ENCODE data around the gene CCL23. TPM values are rescaled to one million over a fixed set of nuclear protein-coding genes. Genes with fewer than 3 reads are reported as not detected.

The CCL23 gene
- total RNA-seq, 3 donors from 2014 or later (not counting 1 experiment from before 2014, with no cell fraction given), result 0.68 to 0.80 TPM; not detected in 1

DNA sequence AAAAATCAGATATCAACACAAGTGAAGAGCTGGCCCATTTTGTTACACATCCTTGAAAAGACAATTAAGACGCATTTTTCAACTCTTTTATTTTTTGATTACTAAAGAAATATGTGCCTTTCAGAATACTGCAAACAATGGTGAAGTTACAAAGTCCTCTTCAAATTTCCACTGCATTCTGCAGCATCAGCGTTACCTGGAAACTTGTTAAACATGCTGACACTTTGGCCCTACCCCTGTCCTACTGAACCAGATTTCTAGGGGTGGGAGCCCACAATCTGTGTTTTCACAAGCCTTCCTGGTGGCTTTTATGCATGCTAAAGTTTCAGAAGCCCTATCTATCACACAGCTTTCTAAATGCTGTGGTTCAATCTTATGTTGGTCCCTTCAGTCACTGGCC lies 26.7 kb downstream of the CCL23 start:
- Mint-ChIP-seq H3K27me3 (ENCODE audit: low read depth in 2 of 2) (no peaks in the 10 kb centered on the region), H3K9me3 (peaks cover 0 to 2% of the 10 kb centered on the region in 2 donors), H3K4me3 (no peak overlapping the region), H3K4me1 (peaks cover 0 to 8% of the 10 kb centered on the region in 2 donors), H3K36me3 (no peaks in the 10 kb centered on the region), H3K27ac (no peak overlapping the region)
- Histone ChIP-seq H3K27me3 (ENCODE audit: control insufficient read depth, insufficient read depth, low read length) (no peaks in the 10 kb centered on the region), H3K4me3 (ENCODE audit: low read length) (no peak overlapping the region), H3K36me3 (ENCODE audit: control insufficient read depth, insufficient read depth, low read length) (no peaks in the 10 kb centered on the region), H3K9me3 (ENCODE audit: control insufficient read depth, insufficient read depth, low read length) (no peaks in the 10 kb centered on the region), H3K4me1 (ENCODE audit: control insufficient read depth, insufficient read depth, low read length) (no peaks in the 10 kb centered on the region), H3K27ac (ENCODE audit: low read length) (no peak overlapping the region)
- 66% methylated on average over 2 of the region's 2 CpGs for WGBS (ENCODE audit: insufficient coverage)
- no peak for TF ChIP-seq CTCF (IDR thresholded peaks at IDR 0.05)
- intact Hi-C loops (cut with micrococcal nuclease), result no loop called here
- DNase-seq, result no peak
- no peak for ATAC-seq

DNA sequence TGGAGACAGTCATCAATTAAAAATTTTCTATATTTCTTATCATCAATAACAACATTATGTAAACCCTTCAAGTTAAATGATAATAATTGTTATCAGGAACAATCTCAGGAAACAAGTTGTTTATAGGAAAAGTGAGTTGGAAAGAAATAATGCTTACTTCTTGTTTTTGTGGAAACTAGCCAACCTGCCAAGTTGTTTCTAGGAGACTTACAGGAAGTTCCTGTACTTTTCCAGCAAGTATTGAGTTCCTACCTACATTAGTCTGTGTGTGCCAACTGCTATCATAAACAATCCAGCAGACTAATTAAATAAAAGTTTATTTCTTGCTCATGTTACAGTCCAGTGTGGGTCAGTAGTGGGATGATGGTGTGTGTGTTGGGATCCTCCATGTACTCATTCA lies 29.6 kb downstream of the CCL23 start:
- no peaks in the 10 kb centered on the region for H3K36me3 ChIP-seq (ENCODE audit: control insufficient read depth, insufficient read depth, low read length)
- Mint-ChIP-seq H3K36me3 (no peaks in the 10 kb centered on the region), H3K4me1 (peaks cover 4 to 25% of the 10 kb centered on the region in 2 donors), H3K9me3 (peaks cover 0 to 2% of the 10 kb centered on the region in 2 donors), H3K27ac (no peak overlapping the region), H3K4me3 (no peak overlapping the region), H3K27me3 (ENCODE audit: low read depth in 2 of 2) (no peaks in the 10 kb centered on the region)
- ATAC-seq (no peak), DNase-seq (no peak)
- TF ChIP-seq CTCF (IDR thresholded peaks at IDR 0.05), result no peak
- H3K4me1 ChIP-seq (ENCODE audit: control insufficient read depth, insufficient read depth, low read length), result no peaks in the 10 kb centered on the region
- H3K4me3 ChIP-seq (ENCODE audit: low read length), result no peak overlapping the region
- intact Hi-C loops (cut with micrococcal nuclease), result no loop called here
- H3K27me3 ChIP-seq (ENCODE audit: control insufficient read depth, insufficient read depth, low read length), result no peaks in the 10 kb centered on the region
- no peaks in the 10 kb centered on the region for H3K9me3 ChIP-seq (ENCODE audit: control insufficient read depth, insufficient read depth, low read length)
- no peak overlapping the region for H3K27ac ChIP-seq (ENCODE audit: low read length)

DNA sequence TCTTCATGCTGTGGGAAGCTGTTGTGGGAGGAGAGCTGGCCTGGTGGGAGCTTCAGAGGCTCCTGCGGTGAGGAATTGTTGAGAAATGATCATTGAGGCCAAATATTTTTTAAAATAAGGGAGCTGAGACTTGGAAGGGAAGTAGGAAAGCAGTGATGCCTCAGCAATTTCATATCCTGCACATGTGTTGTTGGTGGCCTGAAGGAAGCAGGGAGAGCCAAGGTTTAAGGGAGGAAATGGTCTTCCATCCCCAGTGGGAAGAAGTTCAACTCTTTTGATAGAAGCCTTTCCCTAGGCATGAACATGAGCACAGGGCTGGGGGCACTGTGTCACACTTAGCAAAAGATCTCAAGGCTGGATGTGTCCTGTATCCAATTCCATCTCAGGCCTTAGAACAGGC lies 31.1 kb downstream of the CCL23 start, which contains the start of gene CCL14:
Gene CCL14 (minus strand): TSS at position 87 of the 400 bp plus-strand sequence. CDS start 80 bp downstream, at position 7.
- DNase-seq (no peak), ATAC-seq (no peak)
- H3K9me3 Mint-ChIP-seq, result peaks cover 0 to 2% of the 10 kb centered on the region in 2 donors
- Histone ChIP-seq H3K36me3 (ENCODE audit: control insufficient read depth, insufficient read depth, low read length) (no peaks in the 10 kb centered on the region), H3K4me3 (ENCODE audit: low read length) (no peak within 1 kb of the TSS), H3K9me3 (ENCODE audit: control insufficient read depth, insufficient read depth, low read length) (no peaks in the 10 kb centered on the region), H3K27ac (ENCODE audit: low read length) (no peak within 1 kb of the TSS), H3K27me3 (ENCODE audit: control insufficient read depth, insufficient read depth, low read length) (no peaks in the 10 kb centered on the region), H3K4me1 (ENCODE audit: control insufficient read depth, insufficient read depth, low read length) (peaks cover 11% of the 10 kb centered on the region)
- H3K4me3 Mint-ChIP-seq, result no peak within 1 kb of the TSS
- peak within 1 kb of the TSS in 1 of 2 donors; percentile 14 for H3K27ac Mint-ChIP-seq
- intact Hi-C loops (cut with micrococcal nuclease), result no loop called here
- WGBS (ENCODE audit: insufficient coverage), result 94% methylated on average over 1 of the region's 1 CpG
- peaks cover 9 to 39% of the 10 kb centered on the region in 2 donors for H3K4me1 Mint-ChIP-seq
- no peak for TF ChIP-seq CTCF (IDR thresholded peaks at IDR 0.05)
- H3K27me3 Mint-ChIP-seq (ENCODE audit: low read depth in 2 of 2), result no peaks in the 10 kb centered on the region
- no peaks in the 10 kb centered on the region for H3K36me3 Mint-ChIP-seq

GRCh38 chr17:35984140-35984539 lies 33.6 kb downstream of the CCL23 start:
- no peak overlapping the region for H3K27ac Mint-ChIP-seq
- H3K9me3 Mint-ChIP-seq, result no peaks in the 10 kb centered on the region
- H3K4me3 Mint-ChIP-seq, result no peak overlapping the region
- peaks cover 11% of the 10 kb centered on the region for H3K4me1 ChIP-seq (ENCODE audit: control insufficient read depth, insufficient read depth, low read length)
- no peak overlapping the region for H3K4me3 ChIP-seq (ENCODE audit: low read length)
- H3K27me3 ChIP-seq (ENCODE audit: control insufficient read depth, insufficient read depth, low read length), result no peaks in the 10 kb centered on the region
- intact Hi-C loops (cut with micrococcal nuclease), result no loop called here
- TF ChIP-seq CTCF (IDR thresholded peaks at IDR 0.05), result no peak
- H3K9me3 ChIP-seq (ENCODE audit: control insufficient read depth, insufficient read depth, low read length), result no peaks in the 10 kb centered on the region
- no peaks in the 10 kb centered on the region for H3K36me3 Mint-ChIP-seq
- H3K27ac ChIP-seq (ENCODE audit: low read length), result no peak overlapping the region
- ATAC-seq (no peak), DNase-seq (no peak)
- H3K4me1 Mint-ChIP-seq, result peaks cover 15 to 46% of the 10 kb centered on the region in 2 donors
- H3K36me3 ChIP-seq (ENCODE audit: control insufficient read depth, insufficient read depth, low read length), result no peaks in the 10 kb centered on the region
- no peaks in the 10 kb centered on the region for H3K27me3 Mint-ChIP-seq (ENCODE audit: low read depth in 2 of 2)
- WGBS (ENCODE audit: insufficient coverage), result 96% methylated on average over 6 of the region's 6 CpGs

All from natural killer cell (primary cell).